ENCODE measurements around the gene SIRT6.
"Not testable (repeated sequence)": the region's sequence is repeated elsewhere in the genome, so short reads cannot be mapped to it uniquely, and the experiment has no call there.

SIRT6 gene

GRCh38 chr19:4173479-4174212 lies 8.7 kb downstream of the SIRT6 start:
- no peak for DNase-seq

- DNase-seq, result no peak
Observed at GRCh38 chr19:4172861-4173473, 9.4 kb downstream of the SIRT6 start.

GRCh38 chr19:4171676-4172075 lies 10.7 kb downstream of the SIRT6 start:
- no peak for DNase-seq

DNA sequence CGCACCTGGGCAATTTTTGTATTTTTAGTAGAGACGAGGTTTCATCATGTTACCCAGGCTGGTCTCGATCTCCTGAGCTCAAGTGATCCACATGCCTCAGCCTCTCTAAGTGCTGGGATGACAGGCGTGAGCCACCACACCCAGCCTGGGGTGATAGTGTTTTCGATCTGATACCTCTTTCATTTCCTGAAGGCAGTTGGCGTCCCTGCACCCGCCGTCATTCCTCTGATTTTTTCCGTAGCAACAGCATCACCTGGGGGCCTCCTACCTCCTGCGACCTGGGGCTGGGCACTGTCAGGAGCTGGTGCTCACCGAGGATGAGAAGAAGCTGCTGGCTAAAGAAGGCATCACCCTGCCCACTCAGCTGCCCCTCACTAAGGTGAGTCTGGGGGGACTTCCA lies 18.1 kb downstream of the SIRT6 start:
- no peak for DNase-seq

DNA sequence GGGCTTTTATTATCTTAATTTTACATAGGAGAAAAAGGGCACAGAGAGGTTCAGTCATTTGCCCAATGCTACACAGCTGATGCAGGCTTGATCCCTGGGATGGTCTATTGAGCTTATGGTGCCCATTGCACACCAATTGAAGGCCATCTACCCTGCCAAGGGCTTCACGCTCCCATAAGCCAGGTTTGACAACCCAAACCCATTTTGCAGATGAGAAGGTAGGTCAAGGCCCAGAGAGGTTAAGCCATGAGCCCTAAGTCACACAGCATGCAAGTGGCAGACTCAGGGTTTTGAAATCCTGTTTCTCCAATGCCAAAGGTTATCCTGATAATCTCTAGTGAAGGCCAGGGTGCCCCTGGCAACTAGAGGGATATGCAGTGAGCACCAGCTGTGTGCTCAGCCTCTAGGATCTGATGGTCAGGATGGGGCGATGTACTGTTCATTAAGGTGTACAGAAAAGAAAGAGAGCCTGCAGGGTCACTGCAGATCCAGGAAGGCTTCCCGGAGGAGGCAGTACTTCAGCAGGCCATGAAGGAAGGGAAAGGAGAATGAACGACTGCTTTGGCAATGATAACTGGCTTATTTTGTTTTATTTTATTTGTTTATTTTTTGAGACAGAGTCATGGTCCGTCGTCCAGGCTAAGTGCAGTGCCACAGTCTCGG lies 20.8 kb downstream of the SIRT6 start:
- no peak for DNase-seq

GRCh38 chr19:4157971-4158370 lies 24.4 kb downstream of the SIRT6 start:
- DNase-seq, result not testable (repeated sequence)

DNA sequence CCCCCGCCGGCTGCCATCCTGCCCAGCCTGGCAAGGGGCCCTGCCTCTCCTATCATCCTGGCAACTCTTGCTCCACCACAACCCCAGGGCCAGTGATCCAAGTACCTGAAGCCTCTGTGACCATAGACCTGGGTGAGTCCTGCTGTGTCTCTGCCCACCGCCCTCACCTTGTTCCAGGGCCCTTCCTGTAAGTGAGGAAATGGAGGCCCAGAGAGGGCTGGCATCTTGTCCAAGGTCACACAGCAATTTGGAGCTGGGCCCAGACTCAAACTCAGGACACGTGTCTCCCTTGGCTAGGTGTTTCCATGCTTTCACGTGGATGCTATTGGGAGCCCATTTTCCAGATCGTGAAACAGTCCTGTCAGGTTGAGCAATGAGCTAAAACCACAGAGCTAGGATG lies 25.2 kb downstream of the SIRT6 start:
- no peak for DNase-seq

DNA sequence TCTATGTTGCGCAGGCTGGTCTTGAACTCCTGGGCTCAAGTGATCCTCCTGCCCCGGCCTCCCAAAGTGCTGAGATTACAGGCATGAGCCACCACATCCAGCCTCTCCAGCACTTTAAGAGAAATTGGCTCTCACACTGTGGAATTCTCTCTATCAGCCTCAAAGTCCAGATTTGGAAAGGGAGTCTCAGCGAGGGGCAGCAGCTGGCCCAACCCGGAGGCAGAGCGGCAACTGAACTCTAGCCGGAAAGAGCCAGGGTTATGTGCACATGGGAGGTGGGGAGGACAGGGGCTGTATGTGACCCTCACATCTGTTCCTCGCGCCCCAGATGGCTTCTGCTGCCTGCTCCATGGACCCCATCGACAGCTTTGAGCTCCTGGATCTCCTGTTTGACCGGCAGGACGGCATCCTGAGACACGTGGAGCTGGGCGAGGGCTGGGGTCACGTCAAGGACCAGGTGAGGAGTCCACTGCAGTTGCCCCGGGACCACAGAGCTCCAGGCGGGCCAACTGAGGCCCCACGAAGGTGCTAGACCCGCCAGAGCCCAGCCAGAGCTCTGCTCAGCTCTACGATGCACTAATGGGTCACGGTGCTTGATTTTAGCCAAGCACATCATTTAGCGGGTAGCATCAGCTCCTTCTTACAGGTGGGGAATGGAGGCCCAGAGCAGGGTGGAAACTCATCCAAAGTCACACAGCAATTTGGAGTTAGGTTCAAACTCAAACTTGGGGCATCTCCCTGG lies 27.6 kb downstream of the SIRT6 start:
- DNase-seq, result no peak

GRCh38 chr19:4152241-4152998 lies 29.9 kb downstream of the SIRT6 start:
- no peak for DNase-seq

DNA sequence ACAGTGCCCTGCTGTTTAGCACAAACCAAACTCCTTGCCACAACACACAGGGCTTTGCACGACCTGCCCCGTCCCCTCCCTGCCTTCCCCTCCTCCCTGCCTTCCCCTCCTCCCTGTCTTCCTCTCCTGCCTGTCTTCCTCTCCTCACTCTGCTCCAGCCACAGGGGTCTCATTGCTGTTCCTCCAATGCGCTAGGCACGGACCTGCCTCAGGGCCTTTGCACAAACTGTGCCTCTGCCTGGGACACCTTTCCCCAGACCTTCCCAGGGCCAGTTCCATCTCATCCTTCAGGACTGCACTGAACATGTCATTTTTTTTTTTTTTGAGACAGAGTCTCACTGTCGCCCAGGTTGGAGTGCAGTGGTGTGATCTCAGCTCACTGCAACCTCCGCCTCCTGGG lies 30.7 kb downstream of the SIRT6 start:
- DNase-seq, result no peak

GRCh38 chr19:4149518-4150288 lies 32.7 kb downstream of the SIRT6 start:
- no peak for DNase-seq

DNA sequence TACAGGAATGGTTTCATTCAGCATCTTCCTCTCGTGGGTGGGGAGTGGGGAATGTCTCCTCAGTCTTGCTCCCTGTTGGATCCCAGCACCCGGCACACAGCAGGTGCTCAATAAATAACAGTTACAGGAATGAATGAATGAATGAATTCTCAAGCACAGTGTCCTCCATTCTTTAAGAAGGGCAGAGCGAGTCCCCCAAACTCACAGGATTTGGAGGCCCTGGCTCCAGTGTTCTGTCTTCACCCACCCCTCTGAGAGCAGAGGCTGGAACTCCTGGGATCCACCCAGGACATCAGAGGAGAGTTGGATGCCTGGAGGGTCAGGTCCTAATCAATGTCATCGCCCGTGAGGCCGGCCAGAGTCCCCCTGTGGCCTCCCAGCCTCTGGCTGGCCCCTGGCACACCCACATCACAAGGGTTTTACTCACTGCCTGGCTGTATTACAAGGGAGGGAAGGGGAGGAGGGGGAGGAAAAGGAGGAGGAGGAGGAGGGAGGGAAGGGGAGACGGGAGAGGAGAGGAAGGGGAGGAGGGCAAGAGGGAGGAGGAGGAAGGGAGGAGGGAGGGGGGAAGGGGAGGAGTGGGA lies 37.6 kb downstream of the SIRT6 start:
- DNase-seq, result no peak

- DNase-seq, result not testable (repeated sequence)
Observed at GRCh38 chr19:4142916-4143315, 39.4 kb downstream of the SIRT6 start.

GRCh38 chr19:4140237-4140711 lies 42.1 kb downstream of the SIRT6 start:
- DNase-seq, result peak; percentile 13

DNA sequence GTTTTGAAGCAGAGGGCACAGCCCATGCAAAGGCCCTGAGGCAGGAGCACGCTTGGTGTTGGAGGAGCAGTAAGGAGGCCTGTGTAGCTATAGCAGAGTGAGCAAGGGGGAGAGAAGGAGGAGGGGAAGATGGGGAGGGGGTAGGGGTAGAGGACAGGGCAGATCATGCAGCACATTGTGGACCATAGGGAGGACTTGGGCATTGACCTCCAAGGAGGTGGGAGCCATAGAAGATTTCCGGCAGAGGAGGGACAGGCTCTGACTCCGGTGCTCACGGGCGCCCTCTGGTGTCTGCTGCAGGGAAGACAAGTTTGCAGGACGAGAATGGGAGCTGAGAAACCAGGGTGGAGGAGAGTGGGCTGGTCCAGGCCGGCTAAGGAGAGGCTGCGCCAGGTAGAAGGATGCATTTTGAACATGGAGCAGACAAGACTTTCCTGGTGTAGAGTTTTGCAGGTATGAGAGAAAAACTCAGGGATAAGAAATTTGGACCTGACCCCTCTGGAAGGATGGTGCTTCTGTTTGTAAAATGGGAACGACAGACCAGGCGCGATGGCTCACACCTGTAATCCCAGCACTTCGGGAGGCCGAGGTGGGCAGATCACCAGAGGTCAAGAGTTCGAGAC lies 42.6 kb downstream of the SIRT6 start:
- peak; percentile 57 for DNase-seq

DNA sequence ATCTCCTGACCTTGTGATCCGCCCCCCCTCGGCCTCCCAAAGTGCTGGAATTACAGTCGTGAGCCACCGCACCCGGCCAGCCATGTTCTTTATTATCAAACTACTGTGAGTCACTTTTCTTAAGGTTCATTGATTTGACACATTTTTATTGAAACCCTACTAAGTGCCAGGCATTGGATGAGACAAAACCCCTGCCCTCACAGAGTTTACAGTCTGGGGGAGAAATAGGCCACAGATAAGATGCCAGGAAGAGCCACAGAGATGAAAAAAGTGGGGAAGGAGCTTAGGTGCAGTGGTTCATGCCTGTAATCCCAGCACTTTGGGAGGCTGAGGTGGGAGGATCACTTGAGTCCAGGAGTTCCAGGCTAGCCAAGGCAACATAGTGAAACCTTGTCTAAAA lies 43.9 kb downstream of the SIRT6 start:
- DNase-seq, result no peak

DNA sequence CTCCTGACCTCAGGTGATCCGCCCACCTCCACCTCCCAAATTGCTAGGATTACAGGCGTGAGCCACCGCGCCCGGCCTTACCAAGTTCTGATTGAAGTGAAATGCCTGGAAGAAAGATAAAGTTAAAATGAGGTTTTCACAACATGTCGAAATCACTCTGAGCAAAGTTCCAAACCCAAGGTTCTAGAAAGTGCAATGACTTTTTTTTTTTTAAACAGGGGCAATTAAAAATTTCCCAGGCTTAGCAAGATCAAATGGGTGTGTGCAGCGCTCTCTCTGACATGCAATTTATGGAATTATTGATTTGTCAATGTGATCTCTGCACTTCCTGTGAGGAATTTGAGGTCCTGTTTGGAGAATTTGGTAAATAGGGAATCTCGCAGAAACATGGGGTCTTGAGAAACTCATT lies 45.7 kb downstream of the SIRT6 start:
- DNase-seq, result no peak

DNA sequence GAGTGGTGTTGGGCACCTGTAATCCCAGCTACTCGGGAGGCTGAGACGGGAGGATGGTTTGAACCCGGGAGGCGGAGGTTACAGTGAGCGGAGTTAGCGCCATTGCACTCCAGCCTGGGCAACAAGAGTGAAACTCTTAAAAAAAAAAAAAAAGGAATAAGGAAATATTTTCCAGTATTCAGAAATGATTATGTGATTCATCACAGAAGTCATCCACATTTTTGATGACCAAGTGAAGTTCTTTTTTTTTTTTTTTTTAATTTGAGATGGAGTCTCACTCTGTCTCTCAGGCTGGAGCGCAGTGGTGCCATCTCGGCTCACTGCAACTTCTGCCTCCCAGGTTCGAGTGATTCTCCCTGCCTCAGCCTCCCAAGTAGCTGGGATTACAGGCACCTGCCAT lies 47.0 kb downstream of the SIRT6 start:
- DNase-seq, result not testable (repeated sequence)

DNA sequence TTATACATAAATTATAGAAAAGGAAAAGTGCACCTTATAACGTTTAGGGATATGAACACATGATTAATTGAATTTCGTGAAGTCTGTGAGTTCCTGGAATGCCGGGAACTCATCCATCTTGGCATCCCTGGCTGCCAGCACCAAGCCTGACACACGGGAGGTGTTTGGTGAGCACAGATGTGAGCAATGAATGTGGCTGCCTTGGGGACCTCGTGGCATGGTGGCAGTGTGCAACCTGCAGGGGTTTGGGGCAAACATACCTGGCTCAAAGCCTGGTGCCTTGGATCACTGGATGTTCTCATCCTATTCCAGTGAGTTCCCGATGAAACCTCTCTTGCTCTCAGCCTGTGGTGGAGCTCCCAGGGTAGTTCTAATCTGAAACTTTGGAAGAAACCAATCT lies 48.0 kb downstream of the SIRT6 start:
- DNase-seq, result no peak

- no peak for DNase-seq
Observed at GRCh38 chr19:4130744-4131438, 51.5 kb downstream of the SIRT6 start.
